Spinal cord (tissue), 10 donors: ENCODE results near the gene ABCC3. TPM values are rescaled to one million over a fixed set of nuclear protein-coding genes. Genes with fewer than 3 reads are reported as not detected.
"Not testable (repeated sequence)": the region's sequence is repeated elsewhere in the genome, so short reads cannot be mapped to it uniquely, and the experiment has no call there.

Experiments used
- DNase-seq, 6 donors: peaks; one replicate each; pipeline versions ENCODE4 v3.0.0 to v3.0.0-alpha.2; 2013 to 2015; ENCODE audit warnings: low spot score in 6 of 6, low read depth in 4 of 6
- H3K27ac ChIP-seq: one replicate; pipeline ENCODE4 v1.5.1; 2013; ENCODE audit warnings: low read depth, low read length, control low read depth
- H3K27me3 ChIP-seq: one replicate; pipeline ENCODE4 v1.6.1; 2013; ENCODE audit warnings: low read length; ENCODE audit not compliant: control insufficient read depth, insufficient read depth
- H3K36me3 ChIP-seq: one replicate; pipeline ENCODE4 v1.6.1; 2013; ENCODE audit warnings: low read length; ENCODE audit not compliant: control insufficient read depth, insufficient read depth
- H3K4me1 ChIP-seq: one replicate; pipeline ENCODE4 v1.6.1; 2013; ENCODE audit warnings: low read length; ENCODE audit not compliant: control insufficient read depth, insufficient read depth
- H3K4me3 ChIP-seq: one replicate; pipeline ENCODE4 v1.5.1; 2013; ENCODE audit warnings: low read depth, low read length, control low read depth
- H3K9me3 ChIP-seq: one replicate; pipeline ENCODE4 v1.6.1; 2013; ENCODE audit warnings: low read length; ENCODE audit not compliant: control insufficient read depth, insufficient read depth
- WGBS: methylation state at CpG from one replicate; pipeline ENCODE4 v1.1.5; 2013; ENCODE audit warnings: missing lambda C conversion rate; ENCODE audit not compliant: insufficient coverage; 5-methylcytosine and 5-hydroxymethylcytosine counted together
- polyA plus RNA-seq, 2 donors: library from polyadenylated mRNA; unstranded; fragments of 120-200 nt; gene quantifications; one replicate each; pipeline ENCODE4 v1.2.1, GENCODE V29; 2013; ENCODE audit not compliant: insufficient read length in 2 of 2
- total RNA-seq, 2 donors: library from RNA; depleted of rRNA in 1 of 2; stranded (reverse); fragments of 120-200 nt in 1 of 2; fragments of >200 nt in 1 of 2; gene quantifications; one replicate each; pipeline versions ENCODE4 v1.2.3 to v1.2.4, GENCODE V29; 2013 to 2014
- donor health status: healthy.

The ABCC3 gene
- total and polyA plus RNA-seq, 4 donors = 0.17 to 1.2 (median 0.61) TPM

DNA sequence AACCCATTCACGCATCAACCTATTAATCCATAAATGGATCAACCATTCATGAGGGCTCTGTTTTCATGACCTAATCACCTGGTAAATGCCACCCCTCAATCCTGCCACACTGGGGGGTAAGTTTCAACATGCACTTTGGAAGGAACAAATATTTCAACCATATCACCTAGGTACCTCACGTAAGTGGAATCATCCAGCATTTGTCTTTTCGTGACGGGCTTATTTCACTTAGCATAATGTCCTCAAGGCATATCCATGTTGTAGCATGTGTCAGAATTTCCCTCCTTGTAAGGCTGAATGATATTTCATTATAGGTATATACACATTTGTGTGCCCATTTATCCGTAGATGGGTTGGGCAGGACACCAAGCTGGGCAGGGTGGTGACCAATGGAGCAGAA lies 37.4 kb downstream of the ABCC3 start:
- H3K27ac ChIP-seq = no peak overlapping the region
- H3K4me3 ChIP-seq = no peak overlapping the region
- H3K4me1 ChIP-seq = no peaks in the 10 kb centered on the region
- no peaks in the 10 kb centered on the region for H3K36me3 ChIP-seq
- DNase-seq = no peak
- 89% methylated on average over 1 of the region's 5 CpGs for WGBS
- H3K9me3 ChIP-seq = no peaks in the 10 kb centered on the region
- no peaks in the 10 kb centered on the region for H3K27me3 ChIP-seq

DNA sequence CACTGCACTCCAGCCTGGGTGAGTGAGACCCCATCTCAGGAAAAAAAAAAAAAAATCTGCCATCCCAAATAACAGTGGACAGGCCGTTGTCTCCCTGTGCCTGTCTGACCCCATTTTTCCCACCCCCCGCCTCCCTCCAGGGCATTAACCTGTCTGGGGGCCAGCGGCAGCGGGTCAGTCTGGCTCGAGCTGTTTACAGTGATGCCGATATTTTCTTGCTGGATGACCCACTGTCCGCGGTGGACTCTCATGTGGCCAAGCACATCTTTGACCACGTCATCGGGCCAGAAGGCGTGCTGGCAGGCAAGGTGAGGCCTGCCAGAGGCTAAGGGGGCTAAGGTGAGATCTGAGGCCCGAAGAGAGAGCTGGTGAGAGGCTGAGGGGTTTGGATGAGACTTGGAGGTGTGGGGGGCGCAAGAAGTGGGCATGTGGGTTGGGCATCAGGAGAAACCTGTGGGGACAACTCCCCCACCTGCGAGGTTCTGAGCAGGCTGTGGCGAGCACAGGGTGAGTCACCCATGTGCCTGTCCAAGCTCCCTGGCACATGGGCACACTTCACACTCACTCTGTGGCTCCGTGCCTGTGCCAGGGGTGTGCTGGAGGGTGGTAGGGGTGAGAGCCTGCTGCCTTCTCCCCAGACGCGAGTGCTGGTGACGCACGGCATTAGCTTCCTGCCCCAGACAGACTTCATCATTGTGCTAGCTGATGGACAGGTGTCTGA lies 38.3 kb downstream of the ABCC3 start:
- Histone ChIP-seq H3K4me1 (no peaks in the 10 kb centered on the region), H3K4me3 (no peak overlapping the region), H3K27ac (no peak overlapping the region), H3K27me3 (no peaks in the 10 kb centered on the region), H3K9me3 (no peaks in the 10 kb centered on the region), H3K36me3 (no peaks in the 10 kb centered on the region)
- WGBS = 90% methylated on average over 19 of the region's 20 CpGs
- no peak for DNase-seq

DNA sequence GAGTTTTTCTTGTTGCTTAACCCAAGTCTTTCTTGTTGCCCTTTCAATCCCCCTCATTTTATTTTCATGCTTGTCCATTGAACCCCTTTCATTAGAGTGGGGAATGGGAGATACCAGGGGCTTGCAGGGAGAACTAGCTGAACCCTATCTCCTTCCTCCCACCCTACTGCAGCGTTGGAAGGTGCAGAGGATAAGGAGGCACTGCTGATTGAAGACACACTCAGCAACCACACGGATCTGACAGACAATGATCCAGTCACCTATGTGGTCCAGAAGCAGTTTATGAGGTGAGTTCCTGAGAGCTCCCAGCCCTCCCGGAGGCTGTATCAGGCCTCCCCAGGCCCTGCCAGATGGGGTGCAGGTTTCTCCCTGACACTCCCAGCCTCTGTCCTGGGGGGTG lies 40.5 kb downstream of the ABCC3 start:
- WGBS = 47% methylated on average over 3 of the region's 3 CpGs
- no peak overlapping the region for H3K27ac ChIP-seq
- H3K36me3 ChIP-seq = no peaks in the 10 kb centered on the region
- H3K4me3 ChIP-seq = no peak overlapping the region
- no peaks in the 10 kb centered on the region for H3K9me3 ChIP-seq
- H3K4me1 ChIP-seq = no peaks in the 10 kb centered on the region
- H3K27me3 ChIP-seq = no peaks in the 10 kb centered on the region
- no peak for DNase-seq

DNA sequence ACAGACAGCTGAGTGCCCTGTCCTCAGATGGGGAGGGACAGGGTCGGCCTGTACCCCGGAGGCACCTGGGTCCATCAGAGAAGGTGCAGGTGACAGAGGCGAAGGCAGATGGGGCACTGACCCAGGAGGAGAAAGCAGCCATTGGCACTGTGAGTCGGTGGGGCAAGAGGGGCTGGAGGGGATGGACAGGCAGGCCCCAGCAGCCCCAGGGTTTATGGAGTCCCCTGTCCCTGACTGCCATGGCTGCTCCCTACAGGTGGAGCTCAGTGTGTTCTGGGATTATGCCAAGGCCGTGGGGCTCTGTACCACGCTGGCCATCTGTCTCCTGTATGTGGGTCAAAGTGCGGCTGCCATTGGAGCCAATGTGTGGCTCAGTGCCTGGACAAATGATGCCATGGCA lies 40.9 kb downstream of the ABCC3 start:
- Histone ChIP-seq H3K4me3 (no peak overlapping the region), H3K27ac (no peak overlapping the region), H3K27me3 (no peaks in the 10 kb centered on the region), H3K36me3 (no peaks in the 10 kb centered on the region), H3K4me1 (no peaks in the 10 kb centered on the region), H3K9me3 (no peaks in the 10 kb centered on the region)
- DNase-seq = no peak
- 88% methylated on average over 7 of the region's 7 CpGs for WGBS

DNA sequence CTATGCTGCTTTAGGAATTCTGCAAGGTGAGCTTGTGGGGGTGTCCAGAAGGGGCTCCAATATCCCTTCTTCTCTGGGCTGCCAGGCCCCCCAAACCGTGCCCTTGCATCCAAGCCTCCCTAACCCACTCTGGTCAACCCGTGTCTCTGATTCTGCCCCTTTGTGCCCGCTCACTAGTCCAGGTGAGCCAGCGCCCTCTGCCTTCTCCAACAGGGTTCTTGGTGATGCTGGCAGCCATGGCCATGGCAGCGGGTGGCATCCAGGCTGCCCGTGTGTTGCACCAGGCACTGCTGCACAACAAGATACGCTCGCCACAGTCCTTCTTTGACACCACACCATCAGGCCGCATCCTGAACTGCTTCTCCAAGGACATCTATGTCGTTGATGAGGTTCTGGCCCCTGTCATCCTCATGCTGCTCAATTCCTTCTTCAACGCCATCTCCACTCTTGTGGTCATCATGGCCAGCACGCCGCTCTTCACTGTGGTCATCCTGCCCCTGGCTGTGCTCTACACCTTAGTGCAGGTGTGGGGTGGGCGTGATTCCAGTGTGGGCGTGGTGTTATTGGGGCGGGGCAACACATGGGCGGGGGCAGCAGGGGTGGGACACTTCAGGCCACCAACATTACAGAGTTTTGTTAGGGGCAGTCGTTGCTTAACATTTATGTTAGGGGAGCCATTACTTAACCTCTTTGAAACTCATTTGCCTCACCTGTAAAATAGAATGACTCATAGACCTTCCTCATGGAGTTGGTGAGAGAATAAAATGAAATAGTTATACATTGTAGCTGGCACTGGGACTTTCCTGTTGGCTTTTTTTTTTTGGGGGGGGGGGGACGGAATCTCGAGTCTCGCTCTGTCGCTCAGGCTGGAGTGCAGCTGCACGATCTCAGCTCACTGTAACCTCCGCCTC lies 41.6 kb downstream of the ABCC3 start:
- Histone ChIP-seq H3K36me3 (no peaks in the 10 kb centered on the region), H3K9me3 (no peaks in the 10 kb centered on the region), H3K27ac (no peak overlapping the region), H3K27me3 (no peaks in the 10 kb centered on the region), H3K4me1 (peaks cover 5% of the 10 kb centered on the region), H3K4me3 (no peak overlapping the region)
- WGBS = 96% methylated on average over 16 of the region's 24 CpGs
- no peak for DNase-seq

DNA sequence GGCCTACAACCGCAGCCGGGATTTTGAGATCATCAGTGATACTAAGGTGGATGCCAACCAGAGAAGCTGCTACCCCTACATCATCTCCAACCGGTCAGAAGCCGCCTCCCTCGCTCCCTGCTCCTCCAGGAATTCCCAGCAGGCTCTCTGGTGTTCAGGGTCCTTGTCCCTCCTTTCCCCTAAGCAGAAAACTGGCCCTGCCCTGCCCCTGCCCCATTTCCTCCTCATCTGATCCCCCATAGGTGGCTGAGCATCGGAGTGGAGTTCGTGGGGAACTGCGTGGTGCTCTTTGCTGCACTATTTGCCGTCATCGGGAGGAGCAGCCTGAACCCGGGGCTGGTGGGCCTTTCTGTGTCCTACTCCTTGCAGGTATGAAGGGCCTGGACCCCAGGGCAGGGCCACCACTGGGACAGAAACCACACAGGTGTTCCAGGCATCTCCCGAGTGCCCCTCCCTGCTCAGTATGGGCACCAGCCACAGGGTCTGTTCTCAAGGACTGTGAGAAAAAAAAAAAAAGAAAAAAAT lies 43.2 kb downstream of the ABCC3 start:
- Histone ChIP-seq H3K27me3 (no peaks in the 10 kb centered on the region), H3K27ac (no peak overlapping the region), H3K4me3 (no peak overlapping the region), H3K4me1 (peaks cover 12% of the 10 kb centered on the region), H3K9me3 (no peaks in the 10 kb centered on the region), H3K36me3 (no peaks in the 10 kb centered on the region)
- WGBS = 91% methylated on average over 11 of the region's 12 CpGs
- DNase-seq = no peak

DNA sequence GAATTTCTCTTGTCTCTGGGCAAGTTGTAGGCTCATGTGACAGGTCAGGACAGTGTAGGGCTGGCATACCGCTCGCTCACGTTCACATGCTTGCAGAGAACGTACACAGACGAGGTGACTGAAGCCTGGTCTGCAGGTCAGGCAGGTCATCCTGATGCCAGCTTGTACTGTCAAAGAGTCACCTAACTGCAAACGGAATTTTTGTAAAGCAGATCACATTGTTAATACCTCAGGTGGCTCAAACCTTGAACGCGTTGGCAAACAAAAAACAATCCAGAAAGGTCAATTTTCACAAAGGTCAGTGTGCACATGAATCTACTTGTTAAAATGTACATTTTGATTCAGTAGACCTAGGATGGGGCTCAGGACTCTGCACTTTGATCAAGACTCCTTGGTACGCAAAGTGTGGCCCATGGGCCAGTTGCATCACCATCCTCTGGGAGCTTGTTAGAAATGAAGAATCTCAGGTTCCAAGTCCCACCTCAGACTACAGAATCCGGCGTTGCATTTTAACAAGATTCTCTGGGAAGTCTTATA lies 44.4 kb downstream of the ABCC3 start:
- peaks cover 12% of the 10 kb centered on the region for H3K4me1 ChIP-seq
- H3K4me3 ChIP-seq = no peak overlapping the region
- H3K27me3 ChIP-seq = no peaks in the 10 kb centered on the region
- WGBS = 95% methylated on average over 11 of the region's 11 CpGs
- no peaks in the 10 kb centered on the region for H3K36me3 ChIP-seq
- no peaks in the 10 kb centered on the region for H3K9me3 ChIP-seq
- no peak for DNase-seq
- H3K27ac ChIP-seq = no peak overlapping the region

DNA sequence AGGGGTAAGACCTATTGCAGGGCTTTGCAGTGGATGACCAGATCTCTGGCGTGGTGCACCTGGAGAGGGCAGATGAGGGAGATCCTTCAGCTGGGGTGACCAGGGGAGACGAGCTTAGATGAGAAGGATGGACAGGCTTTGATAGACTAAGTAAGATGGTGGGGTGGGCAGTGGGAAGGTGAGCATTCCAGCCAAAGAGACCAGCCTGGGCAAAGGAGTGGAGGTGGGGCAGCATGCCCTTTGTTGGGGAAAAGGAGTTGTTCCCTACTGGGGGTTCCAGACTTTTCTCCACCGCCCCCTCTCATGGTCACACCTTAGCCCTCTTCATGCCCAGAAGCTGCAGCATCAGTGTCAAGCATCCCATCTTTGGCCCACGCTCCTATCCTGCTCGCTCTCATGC lies 45.4 kb downstream of the ABCC3 start:
- H3K9me3 ChIP-seq = no peaks in the 10 kb centered on the region
- 97% methylated on average over 5 of the region's 5 CpGs for WGBS
- H3K27me3 ChIP-seq = no peaks in the 10 kb centered on the region
- peaks cover 12% of the 10 kb centered on the region for H3K4me1 ChIP-seq
- no peak overlapping the region for H3K27ac ChIP-seq
- H3K4me3 ChIP-seq = no peak overlapping the region
- H3K36me3 ChIP-seq = no peaks in the 10 kb centered on the region
- no peak for DNase-seq

DNA sequence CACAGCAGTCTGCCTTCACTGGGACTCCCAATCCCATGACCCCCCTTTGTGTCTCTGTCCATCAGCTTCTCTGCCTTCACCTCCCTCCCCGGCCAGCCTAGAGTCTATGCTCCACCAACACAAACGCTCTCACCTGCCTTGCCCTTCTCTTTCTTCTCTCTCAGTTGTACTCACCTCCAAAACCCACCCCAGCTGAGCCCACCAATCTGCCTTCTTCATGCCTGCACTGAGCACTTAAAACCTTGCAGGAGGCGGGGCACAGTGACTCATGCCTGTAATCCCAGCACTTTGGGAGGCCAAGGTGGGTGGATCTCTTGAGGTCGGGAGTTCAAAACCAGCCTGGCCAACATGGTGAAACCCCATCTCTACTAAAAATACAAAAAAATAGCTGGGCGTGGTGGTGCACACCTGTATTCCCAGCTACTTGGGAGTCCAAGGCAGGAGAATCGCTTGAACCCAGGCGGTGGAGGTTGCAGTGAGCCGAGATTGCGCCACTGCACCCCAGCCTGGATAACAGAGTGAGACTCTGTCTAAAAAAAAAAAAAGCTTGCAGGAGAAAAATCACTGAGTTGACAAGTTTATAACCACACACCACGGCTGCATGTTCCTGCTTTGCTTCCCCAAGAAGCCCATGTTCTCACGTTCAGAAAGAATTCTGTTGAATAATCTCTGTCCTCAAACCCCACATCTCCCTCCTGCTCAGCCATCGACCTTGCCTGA lies 46.0 kb downstream of the ABCC3 start:
- H3K4me3 ChIP-seq, H3K36me3 ChIP-seq, H3K9me3 ChIP-seq, H3K27ac ChIP-seq, H3K27me3 ChIP-seq, DNase-seq: not testable (repeated sequence)
- peaks cover 12% of the 10 kb centered on the region for H3K4me1 ChIP-seq
- WGBS = 74% methylated on average over 9 of the region's 12 CpGs
